GM19468 (cell line): ENCODE results near the gene PSMA2.

ENCODE experiments used
- ATAC-seq: cut with Tn5 transposase; IDR thresholded peaks from one replicate; pipeline ENCODE4 v1.9.1; 2021; ENCODE audit warnings: mild to moderate bottlenecking, moderate library complexity, moderate number of reproducible peaks; ENCODE audit not compliant: unreplicated experiment; ENCODE audit errors: extremely low read depth

Gene PSMA2

GRCh38 chr7:42940985-42941847, 9.2 kb upstream of the PSMA2 start:
- ATAC-seq, result no peak

GRCh38 chr7:42939457-42940240, 7.7 kb upstream of the PSMA2 start:
- ATAC-seq, result no peak

- no peak for ATAC-seq
These were observed 3.9 kb upstream of the PSMA2 start for GRCh38 chr7:42935861-42936260.

- no peak for ATAC-seq
These were observed 2.3 kb upstream of the PSMA2 start for GRCh38 chr7:42934291-42934690.

GRCh38 chr7:42932811-42933591, 1.0 kb upstream of the PSMA2 start:
- no peak for ATAC-seq

- ATAC-seq, result no peak
These were observed 534 bp downstream of the PSMA2 start for GRCh38 chr7:42931447-42931833.

- ATAC-seq, result no peak
These were observed 1.1 kb downstream of the PSMA2 start for GRCh38 chr7:42930889-42931288.

GRCh38 chr7:42929449-42929848, 2.5 kb downstream of the PSMA2 start:
- ATAC-seq, result no peak

- no peak for ATAC-seq
These were observed 3.2 kb downstream of the PSMA2 start for GRCh38 chr7:42928754-42929153.

GRCh38 chr7:42926204-42926603, 5.8 kb downstream of the PSMA2 start:
- ATAC-seq, result no peak

- ATAC-seq, result no peak
These were observed 6.3 kb downstream of the PSMA2 start for GRCh38 chr7:42925630-42926029.

GRCh38 chr7:42924223-42924838, 7.6 kb downstream of the PSMA2 start:
- ATAC-seq, result no peak

GRCh38 chr7:42922017-42922753, 9.8 kb downstream of the PSMA2 start:
- ATAC-seq, result no peak

- ATAC-seq, result no peak
These were observed 16.6 kb downstream of the PSMA2 start for GRCh38 chr7:42915356-42915755.

- ATAC-seq, result no peak
These were observed 17.4 kb downstream of the PSMA2 start for GRCh38 chr7:42914421-42915045.

GRCh38 chr7:42914009-42914408, 18.0 kb downstream of the PSMA2 start:
- ATAC-seq, result no peak

- no peak for ATAC-seq
These were observed 18.4 kb downstream of the PSMA2 start for GRCh38 chr7:42913591-42913990.

- peak; percentile 79 for ATAC-seq
These were observed 20.2 kb downstream of the PSMA2 start, which contains the start of gene C7orf25 for GRCh38 chr7:42911454-42912447. C7orf25 (minus strand) TSS chr7:42912070; CDS start chr7:42910900, 1,170 bp downstream.
